ENCODE results near the gene PLAAT2. TPM values are rescaled to one million over a fixed set of nuclear protein-coding genes. Genes with fewer than 3 reads are reported as not detected.

Gene PLAAT2
- total and polyA plus RNA-seq, 2 of the 13 experiments (the other 11 are each of a cell fraction or from before 2014, with no cell fraction given), result 0.22 TPM; not detected in 1

GRCh38 chr11:63508009-63508408 is 55.2 kb downstream of the PLAAT2 start (continued):
- TF ChIP-seq SNAPC2 (CRISPR knock-in tag; IDR thresholded peaks at IDR 0.05) (no peak), XBP1 (CRISPR knock-in tag; IDR thresholded peaks at IDR 0.05) (no peak), MAFF (IDR thresholded peaks at IDR 0.05; ENCODE audit: low read depth, low read length) (no peak), CENPBD1 (CRISPR knock-in tag; IDR thresholded peaks at IDR 0.05; ENCODE audit: borderline replicate concordance, low read depth) (no peak), CBX1 (IDR thresholded peaks at IDR 0.05; ENCODE audit: low read depth) (no peak), ZNF7 (CRISPR knock-in tag; IDR thresholded peaks at IDR 0.05) (no peak), ARNT (IDR thresholded peaks at IDR 0.05) (no peak), ZNF430 (CRISPR knock-in tag; IDR thresholded peaks at IDR 0.05) (no peak)
- TF ChIP-seq, protein P1, sequence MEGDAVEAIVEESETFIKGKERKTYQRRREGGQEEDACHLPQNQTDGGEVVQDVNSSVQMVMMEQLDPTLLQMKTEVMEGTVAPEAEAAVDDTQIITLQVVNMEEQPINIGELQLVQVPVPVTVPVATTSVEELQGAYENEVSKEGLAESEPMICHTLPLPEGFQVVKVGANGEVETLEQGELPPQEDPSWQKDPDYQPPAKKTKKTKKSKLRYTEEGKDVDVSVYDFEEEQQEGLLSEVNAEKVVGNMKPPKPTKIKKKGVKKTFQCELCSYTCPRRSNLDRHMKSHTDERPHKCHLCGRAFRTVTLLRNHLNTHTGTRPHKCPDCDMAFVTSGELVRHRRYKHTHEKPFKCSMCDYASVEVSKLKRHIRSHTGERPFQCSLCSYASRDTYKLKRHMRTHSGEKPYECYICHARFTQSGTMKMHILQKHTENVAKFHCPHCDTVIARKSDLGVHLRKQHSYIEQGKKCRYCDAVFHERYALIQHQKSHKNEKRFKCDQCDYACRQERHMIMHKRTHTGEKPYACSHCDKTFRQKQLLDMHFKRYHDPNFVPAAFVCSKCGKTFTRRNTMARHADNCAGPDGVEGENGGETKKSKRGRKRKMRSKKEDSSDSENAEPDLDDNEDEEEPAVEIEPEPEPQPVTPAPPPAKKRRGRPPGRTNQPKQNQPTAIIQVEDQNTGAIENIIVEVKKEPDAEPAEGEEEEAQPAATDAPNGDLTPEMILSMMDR (CRISPR knock-in tag; IDR thresholded peaks at IDR 0.05), result peak; percentile 83
- TF ChIP-seq, protein P2, sequence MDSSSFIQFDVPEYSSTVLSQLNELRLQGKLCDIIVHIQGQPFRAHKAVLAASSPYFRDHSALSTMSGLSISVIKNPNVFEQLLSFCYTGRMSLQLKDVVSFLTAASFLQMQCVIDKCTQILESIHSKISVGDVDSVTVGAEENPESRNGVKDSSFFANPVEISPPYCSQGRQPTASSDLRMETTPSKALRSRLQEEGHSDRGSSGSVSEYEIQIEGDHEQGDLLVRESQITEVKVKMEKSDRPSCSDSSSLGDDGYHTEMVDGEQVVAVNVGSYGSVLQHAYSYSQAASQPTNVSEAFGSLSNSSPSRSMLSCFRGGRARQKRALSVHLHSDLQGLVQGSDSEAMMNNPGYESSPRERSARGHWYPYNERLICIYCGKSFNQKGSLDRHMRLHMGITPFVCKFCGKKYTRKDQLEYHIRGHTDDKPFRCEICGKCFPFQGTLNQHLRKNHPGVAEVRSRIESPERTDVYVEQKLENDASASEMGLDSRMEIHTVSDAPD (CRISPR knock-in tag; IDR thresholded peaks at IDR 0.05), result no peak
- TF ChIP-seq, protein P3, sequence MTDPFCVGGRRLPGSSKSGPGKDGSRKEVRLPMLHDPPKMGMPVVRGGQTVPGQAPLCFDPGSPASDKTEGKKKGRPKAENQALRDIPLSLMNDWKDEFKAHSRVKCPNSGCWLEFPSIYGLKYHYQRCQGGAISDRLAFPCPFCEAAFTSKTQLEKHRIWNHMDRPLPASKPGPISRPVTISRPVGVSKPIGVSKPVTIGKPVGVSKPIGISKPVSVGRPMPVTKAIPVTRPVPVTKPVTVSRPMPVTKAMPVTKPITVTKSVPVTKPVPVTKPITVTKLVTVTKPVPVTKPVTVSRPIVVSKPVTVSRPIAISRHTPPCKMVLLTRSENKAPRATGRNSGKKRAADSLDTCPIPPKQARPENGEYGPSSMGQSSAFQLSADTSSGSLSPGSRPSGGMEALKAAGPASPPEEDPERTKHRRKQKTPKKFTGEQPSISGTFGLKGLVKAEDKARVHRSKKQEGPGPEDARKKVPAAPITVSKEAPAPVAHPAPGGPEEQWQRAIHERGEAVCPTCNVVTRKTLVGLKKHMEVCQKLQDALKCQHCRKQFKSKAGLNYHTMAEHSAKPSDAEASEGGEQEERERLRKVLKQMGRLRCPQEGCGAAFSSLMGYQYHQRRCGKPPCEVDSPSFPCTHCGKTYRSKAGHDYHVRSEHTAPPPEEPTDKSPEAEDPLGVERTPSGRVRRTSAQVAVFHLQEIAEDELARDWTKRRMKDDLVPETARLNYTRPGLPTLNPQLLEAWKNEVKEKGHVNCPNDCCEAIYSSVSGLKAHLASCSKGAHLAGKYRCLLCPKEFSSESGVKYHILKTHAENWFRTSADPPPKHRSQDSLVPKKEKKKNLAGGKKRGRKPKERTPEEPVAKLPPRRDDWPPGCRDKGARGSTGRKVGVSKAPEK (CRISPR knock-in tag; IDR thresholded peaks at IDR 0.05; ENCODE audit: borderline replicate concordance), result no peak
